T-helper 9 cell (primary cell): ENCODE data around the gene PCIF1.
"Not testable (repeated sequence)": the region's sequence is repeated elsewhere in the genome, so short reads cannot be mapped to it uniquely, and the experiment has no call there.

Experiments used
- DNase-seq: peaks from one replicate; pipeline ENCODE4 v3.0.0-alpha.2; 2020

PCIF1 gene

DNA sequence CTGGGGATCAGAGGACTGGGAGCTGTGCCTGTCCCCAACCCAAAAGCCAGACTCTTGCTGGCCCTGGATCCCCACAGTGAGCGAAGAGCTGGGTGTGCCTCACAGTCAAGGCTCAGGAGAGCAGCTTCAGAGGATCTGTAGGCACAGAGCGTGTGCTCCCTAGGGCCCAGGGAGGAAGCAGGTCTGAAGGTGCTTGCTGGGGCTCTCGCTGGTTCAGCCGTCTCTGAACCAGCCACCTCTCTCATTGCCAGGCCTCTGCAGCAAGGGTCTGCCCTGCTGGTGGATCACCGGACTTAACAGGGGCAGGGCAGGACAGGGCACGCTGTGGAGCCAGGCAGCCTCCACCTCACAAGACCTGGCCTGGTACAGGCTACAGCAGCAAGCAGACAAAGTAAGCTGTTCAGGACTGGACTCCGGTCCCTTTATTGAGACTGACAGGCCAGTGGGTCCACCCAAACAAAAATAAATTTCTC is 13.8 kb downstream of the PCIF1 start:
- no peak for DNase-seq

GRCh38 chr20:45948742-45949541 is 14.5 kb downstream of the PCIF1 start:
- no peak for DNase-seq

GRCh38 chr20:45949542-45950329 is 15.3 kb downstream of the PCIF1 start:
- DNase-seq, result no peak

- no peak for DNase-seq
Observed at GRCh38 chr20:45950330-45950646, 15.8 kb downstream of the PCIF1 start.

DNA sequence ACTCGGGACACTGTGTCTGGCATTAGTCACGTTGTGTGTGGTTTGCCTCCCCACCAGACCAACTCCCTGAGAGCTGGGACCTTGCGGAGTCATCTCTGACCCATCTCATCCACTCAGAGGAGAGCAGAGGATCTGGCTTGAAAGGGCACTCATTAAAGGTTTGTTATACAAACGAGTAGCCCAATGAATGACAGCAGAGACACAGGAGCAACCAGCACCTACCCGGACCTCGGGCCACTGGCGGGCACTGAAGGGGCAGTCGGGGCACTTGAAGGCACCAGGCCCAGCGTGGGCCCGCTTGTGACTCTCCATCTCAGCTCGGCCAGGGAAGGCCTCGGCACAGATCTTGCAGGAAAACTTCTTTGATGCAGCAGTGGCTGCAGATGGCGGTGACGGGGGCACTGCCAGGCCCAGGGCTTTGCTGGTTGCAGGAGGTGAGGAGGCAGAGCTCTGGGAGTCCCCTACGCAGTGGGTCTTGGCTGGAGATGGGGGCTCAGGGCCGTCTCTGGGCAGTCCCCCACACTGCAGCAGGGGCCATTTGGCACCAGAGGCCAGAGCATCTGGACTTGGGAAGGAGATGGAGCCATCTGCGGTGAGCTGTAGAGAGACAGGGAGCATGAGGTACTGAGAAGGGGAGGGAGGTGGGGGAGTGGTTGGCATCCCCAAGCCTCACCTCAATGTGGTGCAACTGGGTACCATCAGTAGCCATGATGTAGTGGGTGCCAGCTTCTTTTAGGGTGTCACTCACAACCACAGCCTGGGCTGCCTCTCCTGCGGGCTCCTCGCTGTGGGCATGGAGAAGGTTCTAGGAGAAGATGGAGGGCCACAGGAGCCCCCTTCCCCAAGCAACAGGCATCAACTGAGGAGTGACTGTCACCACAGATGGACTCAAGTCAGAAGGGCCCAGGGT is 17.7 kb downstream of the PCIF1 start:
- DNase-seq, result no peak

DNA sequence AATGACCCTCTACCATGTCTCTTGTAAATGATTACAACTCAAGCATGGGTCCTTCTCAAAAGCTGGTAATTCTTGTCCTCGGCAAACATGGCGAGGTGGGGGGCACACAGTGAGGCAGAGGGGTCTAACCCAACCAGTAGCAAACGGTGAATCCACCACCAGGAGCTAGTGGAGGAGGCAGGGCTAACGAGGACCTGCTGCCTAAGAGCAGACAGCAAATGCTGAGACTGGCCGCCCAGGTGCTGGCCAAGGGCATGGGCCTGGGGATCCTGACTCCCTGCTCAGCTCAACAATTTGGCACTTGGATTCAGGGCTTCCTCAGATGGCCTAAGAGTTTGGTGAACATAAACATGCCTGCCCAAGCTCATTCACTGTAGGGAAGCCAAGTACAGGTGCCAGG is 18.4 kb downstream of the PCIF1 start:
- no peak for DNase-seq

DNA sequence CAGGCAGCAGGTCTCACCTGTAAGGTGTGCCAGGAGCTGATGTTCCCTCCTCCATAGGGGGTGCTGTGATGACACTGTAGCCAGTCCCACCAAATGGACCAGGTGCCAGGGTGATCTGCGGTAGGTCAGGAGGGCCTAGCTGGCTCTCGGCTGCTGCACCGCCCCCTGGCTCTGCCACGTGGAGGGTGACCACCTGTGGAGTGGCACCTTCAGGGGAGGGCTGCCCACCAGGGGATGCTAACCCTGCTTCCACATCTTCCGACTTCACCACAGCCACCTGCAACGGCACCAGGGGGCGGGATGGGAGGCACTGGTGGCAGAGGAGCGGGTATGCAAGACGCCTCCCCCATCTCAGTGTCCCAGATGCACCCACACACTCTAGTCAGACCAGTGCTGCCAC is 19.2 kb downstream of the PCIF1 start:
- DNase-seq, result no peak

GRCh38 chr20:45956326-45956725 is 21.8 kb downstream of the PCIF1 start:
- not testable (repeated sequence) for DNase-seq

DNA sequence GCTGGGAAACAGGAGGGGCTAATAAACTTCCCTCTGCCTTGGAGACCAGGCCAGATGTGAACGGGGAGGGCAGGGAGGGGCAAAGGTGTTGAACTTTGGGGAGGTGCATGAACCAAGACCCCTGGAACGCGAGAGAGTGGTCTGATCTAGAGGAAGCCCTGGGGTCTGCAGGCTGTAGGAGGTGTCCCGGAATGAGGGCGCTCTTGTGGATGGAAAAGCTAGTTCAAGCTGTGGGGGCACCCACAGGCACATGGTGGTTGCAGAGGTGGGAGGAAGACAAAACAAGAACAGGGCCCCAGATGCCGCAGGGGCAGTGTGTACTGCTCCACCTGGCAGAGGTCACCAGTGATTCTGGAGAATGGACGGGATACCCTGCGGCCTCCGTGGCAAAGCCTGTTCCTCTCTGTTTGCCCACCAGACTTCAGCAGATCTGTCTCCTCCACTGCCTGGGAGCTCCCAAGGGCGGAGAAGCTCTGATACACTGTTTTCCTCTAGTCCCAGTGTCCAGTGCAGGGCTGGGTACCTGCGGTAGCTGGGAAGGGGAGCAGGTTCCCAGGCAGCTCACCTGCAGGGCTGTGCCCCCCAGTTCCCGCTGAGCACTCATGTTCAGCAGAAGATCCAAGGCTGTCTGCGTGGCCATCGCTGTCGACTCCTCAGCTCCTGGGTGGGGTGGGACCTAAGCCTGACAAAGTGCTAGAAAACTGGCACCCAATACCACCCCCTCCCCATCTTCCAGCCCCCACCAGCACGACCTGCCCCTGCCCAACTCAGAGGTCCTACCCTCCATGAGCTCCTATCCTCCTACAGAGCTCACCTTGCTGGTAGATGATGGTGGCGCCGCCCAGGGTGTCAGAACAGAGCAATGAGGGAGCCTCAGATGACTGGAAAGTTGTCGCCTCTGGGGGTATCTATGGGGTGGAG is 22.8 kb downstream of the PCIF1 start:
- DNase-seq, result no peak

DNA sequence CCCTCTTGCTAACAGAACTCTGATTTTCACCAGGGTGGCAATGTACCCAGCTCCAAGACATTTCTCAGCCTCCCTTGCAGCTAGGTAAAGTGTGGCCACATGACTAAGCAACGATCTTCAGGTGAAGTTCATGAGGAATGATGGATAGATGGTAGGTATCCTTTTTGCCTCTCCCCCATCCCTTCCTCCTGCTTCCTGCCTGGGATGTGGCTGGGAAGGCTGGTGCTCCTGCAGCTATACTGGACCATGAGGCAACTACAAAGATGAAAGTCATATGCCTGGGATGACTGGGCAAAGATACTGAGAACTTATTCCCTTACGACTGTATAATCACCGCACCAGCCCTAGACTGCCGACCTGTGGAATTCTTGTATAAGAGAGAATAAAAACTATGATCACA is 24.1 kb downstream of the PCIF1 start:
- DNase-seq, result no peak

DNA sequence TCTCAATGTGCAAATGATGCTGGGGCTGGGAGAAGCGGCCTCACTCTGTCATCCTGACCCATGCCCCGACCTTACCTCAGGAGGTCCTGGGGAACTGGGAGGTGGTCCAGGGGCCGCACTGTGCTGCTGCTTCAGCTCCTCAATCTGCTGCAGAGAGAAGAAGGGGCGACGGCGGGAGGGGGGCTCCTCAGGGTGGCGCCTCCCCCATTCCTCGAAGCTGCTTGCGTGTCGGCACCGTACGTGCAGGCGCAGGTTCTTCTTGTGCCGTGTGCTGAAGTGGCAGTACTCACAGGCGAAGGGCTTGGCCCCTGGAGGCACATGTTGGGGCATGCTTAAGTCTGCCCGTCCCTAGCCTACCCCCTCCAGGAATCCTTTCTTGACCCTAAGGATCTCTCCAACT is 24.6 kb downstream of the PCIF1 start:
- no peak for DNase-seq

DNA sequence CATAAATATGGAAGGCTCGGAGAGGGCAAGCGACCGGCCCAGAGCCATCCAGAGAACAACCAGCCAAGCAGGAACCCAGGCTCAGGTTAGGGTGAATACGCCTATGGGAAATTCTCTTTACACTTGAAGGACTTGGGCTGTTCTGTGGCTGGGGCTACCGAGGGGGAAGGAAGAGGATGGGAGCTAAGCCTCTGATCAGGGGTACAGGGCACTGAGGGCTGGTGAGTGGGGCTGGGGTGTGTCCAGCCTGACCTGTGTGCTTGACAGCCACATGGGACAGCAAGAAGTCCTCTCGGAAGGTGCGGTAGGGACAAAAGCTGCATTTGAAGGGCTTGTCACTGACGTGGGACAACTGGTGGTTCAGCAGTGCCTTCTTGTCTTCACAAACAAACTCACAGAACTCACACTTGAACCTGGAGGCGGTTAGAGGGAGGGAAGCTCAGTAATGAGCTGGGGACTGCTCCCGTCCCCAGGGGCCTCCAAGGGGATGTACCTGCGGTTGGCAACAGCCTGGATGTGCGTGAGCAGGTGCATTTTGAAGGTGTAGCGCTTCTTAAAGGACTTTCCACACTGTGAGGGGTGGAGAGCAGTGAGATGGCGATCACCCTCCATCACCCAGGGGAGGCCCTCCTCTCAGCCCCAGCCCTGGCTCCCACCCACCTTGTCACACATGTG is 25.6 kb downstream of the PCIF1 start:
- DNase-seq, result no peak

DNA sequence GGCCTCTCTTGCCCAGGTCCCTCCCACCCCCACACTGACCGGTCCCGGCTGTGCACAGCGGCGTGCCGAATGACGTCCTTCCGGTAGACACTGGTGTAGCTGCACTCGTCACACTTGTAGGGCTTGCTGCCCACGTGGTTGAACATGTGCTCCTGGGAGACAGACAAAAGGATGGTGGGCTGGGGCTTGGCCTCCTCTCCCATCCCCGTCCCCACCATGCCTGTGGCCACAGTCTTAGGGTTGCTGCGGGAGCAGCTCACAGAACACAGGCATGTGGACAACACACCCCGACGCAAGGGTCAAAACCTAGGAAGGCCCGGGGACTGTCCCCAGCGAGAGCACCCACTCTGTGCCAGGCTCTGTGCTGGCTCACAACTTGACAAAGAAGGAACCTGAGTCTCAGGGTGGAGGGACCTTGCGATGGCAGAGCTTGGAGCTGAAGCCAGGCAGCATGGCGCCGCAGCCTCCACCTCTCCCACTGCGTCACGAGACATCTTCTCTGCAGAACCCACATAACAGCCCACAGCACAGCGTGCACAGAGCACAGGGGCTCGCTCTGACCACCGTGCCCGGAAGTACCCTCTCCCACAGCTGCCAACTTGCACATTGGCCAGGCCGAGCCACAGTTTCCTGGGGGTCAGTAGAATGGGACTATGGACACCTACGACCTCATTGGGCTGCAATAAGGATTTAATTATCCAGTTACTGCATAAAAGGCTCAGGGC is 27.7 kb downstream of the PCIF1 start:
- DNase-seq, result no peak

GRCh38 chr20:45963059-45964005 is 28.8 kb downstream of the PCIF1 start:
- DNase-seq, result no peak

DNA sequence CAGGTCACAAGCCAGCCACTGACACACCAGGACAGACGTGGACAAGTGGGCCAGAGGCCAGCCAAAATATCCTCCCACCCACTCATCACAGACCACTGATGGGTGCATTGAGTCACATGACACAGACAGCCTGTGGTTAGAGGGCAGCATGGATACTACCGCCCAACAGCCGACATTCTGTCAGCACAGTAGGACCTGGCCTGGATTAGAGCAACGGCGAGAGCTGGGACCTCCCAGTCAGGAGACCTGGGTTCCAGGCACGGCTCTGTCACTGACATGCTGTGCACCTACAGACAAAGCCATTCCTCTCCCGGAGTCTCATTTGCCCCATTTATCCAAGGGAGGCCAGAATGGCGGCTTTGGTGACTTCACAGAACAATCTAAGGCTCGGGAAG is 29.5 kb downstream of the PCIF1 start:
- DNase-seq, result no peak

- DNase-seq, result no peak
Observed at GRCh38 chr20:45965169-45966002, 30.9 kb downstream of the PCIF1 start.

- no peak for DNase-seq
Observed at GRCh38 chr20:45967551-45968080, 33.1 kb downstream of the PCIF1 start.

DNA sequence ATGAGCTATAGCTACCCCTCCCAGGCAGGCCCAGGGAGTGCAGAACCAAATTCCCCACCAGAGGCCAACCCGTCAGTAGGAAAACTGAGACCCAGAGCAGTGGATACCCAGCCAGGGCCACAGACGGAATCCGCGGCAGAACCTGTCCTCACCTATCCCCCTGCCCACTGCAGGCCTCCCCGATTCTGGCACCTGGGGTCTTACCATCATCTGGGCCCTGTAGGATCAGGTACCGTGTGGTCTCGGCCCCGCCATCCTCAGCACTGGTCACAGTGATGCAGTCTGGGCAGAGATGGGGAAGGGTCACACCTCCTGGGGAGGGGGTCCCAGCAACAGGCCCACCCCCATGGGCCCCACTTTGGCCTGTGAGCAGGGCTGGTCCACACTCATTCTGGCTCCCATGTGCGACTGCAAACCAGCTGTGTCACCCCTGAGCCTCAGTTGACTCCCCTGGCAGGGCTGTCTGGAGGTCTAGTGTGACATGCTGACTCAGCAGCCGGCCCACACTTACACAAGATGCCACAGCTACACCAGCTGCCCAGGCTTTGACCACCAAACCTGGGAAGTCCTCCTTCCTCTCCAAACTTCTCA is 33.7 kb downstream of the PCIF1 start:
- no peak for DNase-seq
